Stromal cell of bone marrow (primary cell): ENCODE measurements around the gene BRME1.
"Not testable (repeated sequence)": the region's sequence is repeated elsewhere in the genome, so short reads cannot be mapped to it uniquely, and the experiment has no call there.

Experiments
- DNase-seq: peaks from one replicate; pipeline ENCODE4 v3.0.0-alpha.2; 2012; ENCODE audit warnings: low read depth

Gene BRME1

DNA sequence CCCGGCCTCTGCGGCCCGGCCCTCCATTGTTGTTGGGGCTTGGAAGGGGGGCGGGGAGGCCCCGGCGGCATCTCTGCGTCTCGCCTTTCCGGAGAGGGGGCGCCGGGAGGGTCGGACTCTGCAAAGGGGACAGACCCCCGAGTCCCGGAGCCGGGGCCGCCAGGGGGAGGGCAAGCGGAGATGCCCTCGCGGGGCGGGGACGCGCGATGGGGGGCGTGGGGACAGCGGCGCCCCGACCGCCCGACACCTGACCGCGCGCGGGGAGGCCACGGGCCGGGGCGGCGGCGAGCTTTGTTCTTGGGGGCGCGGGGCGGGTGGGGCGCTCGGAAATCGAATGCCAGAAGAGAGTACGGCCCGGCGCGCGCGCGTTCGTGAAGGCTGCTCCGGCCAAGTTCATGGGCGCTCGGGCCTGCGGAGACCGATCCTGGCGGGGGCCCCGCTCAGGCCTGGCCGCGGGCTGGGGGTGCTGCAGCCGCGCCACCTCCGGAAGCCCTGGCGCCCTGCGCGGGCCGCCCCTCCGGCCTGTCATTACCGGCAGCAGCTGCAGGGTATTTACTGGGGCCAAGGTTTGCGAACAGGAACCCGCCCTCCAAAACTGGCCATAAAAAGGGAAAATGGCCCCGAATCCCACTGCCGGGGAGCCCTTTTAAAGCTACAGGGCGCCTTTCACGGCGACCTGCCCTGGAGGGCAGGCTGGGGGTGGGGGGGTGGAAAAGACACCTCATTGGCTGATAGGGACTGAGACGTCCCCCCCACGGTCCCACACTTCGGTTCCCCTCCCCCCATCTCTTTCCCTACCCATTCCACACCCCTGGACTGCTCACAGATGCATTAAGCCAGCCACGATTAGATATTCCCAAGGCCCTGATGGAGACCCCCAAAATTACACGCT is 40.1 kb downstream of the BRME1 start:
- DNase-seq, result no peak

DNA sequence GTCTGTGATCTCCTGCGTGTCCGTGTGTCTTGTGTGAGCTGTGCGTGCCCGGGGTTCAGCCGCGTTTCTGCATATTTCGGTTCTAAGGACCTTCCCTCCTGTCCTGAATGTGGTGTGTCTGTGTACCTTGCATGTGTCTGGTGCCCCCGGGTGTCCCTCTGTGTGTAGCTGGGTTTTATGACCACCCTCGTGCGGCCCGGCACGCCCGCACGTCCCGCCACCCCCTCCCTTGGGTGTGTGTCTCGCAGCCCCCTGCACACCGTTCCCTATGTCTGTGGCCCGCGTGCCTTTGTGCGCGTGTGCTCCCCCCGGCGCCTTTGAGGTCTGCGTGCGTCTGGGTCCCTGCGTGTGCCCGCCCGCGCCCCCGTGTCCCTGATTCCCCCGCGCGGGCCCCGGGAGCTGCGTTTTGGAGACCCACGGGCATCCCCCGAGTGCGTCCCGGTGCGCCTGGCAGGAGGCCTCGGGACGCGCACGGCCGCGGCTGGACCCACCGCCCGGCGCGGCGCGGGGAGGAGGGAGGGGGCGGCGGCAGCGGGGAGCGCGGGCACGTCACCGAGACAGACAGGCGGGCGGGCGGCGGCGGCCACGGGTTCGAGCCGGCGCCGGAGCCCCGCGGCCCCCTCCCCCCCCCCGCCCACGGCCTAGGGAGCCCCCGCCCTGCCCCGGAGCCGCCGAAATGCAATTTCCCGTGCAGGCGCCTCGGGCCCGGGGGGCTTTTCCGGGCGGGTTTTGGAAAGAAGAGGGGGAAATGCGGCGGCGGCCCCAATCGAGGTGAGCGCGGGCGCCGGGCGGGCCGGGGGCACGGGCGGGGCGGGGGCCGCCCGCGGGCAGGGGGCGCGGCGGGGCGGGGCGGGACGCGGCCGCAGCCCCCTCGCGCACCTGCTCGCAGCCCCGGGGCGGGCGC is 41.0 kb downstream of the BRME1 start:
- DNase-seq, result no peak

DNA sequence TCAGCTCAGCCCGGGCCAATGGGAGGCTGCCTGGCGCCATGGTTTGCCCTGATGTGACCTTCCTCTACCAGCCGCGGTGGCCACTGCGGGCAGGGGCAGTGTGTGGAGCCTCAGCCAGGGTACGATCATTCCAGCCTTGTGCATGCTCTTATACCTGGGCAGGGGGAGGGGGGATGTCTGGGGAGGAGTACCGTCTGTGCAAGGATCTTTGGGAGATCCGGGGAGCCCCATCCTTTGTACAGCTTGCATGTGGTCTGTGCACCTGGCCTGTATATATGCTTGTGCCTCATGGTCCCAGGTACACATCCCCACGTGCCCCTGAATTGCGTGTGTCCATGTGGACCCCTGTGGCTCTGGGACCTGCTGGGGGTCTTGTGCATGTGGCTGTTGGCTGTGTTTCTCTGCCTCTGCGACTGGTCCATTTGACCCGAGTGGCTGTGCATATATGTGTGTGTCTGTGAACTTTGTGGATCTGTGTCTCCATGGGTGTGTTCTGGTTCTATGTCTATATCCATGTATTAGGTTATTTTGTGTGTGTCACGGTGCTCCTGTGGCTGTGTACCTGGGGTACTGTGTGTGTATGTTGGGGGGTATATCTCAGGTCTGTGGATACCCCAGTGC is 41.8 kb downstream of the BRME1 start:
- no peak for DNase-seq

DNA sequence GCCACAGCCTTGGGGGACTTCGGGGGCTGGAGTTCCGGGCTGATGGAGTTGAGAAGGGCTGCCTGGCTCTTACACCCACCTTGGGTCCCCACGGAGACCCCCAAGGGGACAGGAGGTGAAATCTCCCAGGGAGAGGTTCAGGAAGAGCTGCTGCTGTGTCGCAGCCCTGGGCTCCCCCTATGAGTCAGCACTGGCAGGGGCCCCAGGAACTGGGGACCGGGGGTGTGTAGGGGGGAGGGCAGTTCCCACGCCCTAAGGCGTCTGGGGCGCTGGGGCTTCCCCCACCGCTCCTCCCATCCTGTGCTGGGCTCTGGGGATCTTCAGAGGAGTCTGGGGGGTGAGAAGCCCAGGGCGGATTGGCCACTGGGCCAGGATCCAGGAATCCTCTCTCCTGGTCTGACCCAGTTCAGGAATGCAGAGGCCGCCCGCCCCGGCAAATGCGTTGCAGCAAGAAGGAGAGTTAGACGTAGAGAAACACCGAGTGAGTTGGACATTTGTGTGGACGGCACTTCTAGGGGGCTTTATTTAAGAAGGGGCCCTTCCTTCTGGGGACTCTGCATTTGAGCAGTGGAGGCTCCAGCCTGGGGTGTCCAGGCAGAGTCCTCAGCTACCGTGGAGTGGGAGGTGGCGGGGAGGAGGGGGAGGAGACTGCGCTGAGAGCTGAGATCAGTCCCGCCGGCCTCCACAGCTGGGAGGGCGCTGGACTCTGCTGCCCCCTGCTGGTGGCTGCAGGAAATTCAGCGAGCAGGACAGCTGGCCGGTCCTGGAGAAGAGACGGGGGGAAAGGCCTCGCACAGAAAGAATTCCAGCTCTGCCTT is 44.0 kb downstream of the BRME1 start:
- DNase-seq, result peak; percentile 77

DNA sequence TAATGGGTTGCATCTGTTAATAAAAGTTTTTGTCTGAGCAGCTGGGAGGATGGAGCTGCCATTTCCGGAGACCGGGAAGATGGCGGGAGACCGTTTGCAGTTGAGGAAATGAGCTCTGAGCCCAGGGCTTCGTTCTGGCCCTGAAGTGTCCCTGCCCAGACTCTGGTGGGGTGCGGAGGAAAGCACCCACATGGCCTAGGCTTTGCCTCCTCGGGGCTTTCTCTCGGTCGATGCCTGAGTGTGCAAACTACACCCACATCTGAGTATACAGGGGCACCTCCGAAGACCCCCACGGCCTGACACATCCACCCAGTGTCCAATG is 44.6 kb downstream of the BRME1 start:
- DNase-seq, result no peak

DNA sequence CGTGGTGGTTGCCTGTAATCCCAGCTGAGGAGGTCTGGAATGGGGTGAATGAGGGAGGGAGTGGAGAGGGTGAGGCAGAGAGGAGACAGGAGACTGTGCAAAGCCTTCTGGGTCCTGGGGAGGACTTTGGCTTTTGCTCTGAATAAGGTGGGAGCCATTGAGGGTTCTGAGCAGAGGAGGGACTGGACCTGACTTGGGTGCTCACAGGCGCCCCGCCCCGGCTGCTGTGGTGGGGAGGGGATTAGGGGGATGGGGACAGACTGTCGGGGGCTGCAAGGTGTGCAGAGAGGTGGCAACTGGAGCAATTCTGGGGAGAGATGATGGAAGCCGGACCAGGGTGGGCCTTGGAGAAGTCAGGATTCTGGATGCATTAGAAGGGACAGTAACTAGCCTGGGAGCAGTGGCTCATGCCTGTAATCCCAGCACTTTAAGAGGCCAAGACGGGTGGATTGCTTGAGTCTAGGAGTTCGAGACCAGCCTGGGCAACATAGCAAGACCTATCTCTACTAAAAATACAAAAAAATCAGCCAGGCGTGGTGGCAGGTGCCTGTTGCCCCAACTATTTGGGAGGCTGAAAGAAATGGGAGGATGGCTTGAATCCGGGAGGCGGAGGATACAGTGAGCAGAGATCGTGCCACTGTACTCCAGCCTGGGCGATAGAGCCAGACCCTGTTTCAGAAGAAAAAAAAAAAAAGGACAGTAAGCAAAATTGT is 45.1 kb downstream of the BRME1 start:
- DNase-seq, result no peak

DNA sequence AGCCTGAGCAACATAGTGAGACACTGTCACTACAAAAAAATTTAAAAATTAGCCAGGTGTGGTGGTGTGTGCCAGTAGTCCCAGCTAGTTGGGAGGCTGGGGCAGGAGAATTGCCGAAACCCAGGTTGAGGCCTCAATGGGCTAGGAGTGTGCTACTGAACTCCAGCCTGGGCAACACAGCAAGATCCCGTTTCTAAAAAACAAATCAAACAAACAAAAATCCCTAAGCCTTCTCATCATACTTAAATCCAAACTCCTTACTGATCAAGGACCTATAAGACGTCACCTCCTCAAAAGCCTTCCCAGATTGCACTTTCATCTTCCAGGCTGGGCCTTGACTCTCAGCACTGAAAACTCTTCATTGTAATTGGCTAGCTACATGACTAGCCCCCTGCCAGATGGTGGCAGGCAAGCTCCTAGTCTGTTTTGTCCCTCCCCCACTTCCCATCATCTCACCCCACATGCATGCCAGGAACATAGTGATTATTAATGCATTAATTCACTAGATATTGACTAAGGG is 46.5 kb downstream of the BRME1 start:
- DNase-seq, result no peak

DNA sequence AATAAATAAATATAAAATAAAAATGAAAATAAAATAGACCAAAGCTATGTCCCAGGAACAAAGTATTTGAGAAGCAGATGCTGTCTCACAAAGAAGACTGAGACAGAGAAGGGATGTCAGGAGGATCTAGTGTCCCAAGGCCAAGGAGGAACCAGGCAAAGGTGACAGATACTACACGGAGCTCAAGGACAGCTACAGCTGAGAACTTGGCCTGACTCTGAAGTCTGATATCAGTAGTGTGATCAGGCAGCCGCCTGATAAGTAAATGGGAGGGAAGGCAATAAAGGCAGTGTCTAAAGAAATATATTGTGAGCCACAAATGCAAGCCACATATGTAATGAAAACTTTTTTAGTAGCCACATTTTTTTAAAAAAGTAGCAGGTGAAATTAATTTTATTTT is 49.4 kb downstream of the BRME1 start:
- no peak for DNase-seq

DNA sequence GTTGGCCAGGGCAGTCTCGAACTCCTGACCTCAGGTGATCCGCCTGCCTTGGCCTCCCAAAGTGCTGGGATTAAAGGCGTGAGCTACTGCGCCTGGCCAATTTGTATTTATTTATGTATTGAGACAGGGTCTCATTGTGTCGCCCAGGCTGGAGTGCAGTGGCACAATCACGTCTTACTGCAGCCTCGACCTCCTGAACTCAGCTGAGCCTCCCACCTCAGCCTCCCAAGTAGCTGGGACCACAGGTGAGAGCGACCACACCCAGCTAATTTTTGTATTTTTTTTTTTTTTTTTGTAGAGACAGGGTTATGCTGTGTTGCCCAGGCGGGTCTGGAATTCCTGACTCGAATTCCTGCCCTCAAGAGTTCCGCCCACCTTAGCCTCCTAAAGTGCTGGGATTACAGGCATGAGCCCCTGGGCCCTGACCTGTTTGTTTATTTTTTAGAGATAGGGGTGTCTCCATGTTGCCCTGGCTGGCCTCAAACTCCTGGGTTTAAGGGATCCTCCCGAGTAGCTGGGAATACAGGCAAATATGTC is 53.7 kb downstream of the BRME1 start:
- DNase-seq, result not testable (repeated sequence)

DNA sequence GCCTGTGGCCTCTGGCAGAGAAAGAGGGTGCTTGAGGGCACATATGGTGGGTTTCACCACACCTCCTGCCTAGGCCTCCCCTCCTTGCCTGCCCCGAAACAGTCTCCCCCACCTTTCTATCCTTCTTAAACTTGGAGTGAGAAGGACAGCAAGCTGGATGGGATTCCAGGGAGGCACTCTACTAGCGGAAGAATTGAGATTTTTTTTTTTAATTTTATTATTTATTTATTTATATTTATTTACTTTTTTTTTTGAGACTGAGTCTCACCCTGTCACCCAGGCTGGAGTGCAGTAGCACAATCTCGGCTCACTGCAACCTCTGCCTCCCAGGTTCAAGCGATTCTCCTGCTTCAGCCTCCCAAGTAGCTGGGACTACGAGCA is 54.2 kb downstream of the BRME1 start:
- DNase-seq, result not testable (repeated sequence)

DNA sequence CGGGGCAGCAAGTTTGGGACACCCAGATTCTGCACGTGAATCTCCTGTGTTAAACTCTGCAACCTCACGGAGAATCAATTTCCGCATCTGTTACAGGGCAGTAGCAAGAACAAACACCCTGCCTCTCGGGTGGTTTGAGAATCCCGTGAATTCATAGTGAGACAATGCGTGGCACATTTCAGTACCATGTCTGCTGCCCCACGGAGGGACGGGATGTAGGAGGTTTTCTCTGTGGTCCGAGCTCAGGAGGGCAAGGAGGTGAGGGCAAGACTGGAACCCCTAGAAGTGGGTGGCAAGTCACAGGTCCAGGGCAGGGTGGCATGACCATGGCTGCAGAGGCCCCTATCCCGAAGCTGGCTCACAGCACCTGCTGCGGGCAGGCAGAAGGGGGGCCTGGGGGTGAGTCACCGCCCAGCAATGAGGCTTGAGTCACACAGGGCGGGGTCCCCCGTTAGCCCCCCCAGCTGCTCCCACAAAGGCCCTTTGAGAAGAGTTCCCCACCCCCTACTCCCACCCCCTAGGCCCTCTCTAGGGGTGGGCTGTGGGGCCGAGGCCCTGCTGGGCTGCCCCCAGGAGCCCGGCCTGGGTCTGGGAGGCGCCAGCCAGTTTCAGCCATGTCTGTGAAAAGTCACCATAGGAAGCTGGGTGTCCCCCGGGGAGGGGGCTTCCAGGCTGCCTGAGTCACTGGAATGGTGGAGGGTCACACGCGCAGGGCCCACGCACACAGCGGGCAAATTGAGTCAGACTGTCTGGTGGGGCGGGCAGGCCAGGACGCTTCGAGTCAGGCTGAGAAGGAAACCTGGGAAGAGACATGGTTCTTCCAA is 54.8 kb downstream of the BRME1 start:
- DNase-seq, result peak; percentile 82

DNA sequence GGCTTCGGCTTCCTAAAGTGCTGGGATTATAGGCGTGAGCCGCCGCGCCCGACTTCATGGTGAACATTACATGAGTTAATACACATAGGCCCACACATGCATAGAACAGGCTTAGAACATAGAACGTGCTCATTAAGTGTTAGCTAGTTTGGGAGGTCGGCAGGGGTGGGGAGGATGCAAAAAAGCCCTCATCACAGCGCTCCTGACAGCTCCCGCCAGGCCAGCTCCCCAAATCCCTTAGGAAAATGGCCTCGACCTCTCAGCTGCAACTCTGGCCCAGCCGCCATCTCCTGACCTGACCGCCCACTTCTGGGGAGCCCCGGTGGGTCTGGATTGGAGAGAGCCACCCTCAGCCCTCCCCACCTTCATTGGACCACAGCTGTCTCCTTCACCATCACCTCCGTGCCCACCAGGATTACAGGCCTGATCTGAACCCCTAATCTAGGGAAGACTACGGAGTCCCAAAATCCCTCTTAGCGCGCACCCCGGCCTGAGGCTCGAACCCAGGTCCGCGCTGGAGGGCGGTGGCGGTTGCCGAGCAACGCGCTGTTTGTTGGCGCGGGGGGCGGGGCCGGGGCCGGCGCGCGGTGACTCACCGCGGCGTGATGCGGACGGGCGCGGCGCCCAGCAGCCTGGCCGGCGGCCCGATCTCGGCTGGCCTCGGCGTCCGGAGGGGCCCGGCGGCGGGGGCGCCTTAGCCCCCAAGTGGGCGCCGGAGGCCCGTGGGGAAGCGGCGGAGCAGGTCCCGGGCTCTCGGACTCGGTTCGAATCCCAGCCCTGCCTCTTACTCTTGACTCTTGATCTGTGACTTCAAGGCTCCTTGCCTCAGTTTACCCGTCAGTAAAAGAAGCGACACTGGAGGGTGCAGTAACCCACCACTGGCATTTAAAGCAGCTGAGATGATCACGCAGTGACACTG is 55.7 kb downstream of the BRME1 start:
- DNase-seq, result no peak

DNA sequence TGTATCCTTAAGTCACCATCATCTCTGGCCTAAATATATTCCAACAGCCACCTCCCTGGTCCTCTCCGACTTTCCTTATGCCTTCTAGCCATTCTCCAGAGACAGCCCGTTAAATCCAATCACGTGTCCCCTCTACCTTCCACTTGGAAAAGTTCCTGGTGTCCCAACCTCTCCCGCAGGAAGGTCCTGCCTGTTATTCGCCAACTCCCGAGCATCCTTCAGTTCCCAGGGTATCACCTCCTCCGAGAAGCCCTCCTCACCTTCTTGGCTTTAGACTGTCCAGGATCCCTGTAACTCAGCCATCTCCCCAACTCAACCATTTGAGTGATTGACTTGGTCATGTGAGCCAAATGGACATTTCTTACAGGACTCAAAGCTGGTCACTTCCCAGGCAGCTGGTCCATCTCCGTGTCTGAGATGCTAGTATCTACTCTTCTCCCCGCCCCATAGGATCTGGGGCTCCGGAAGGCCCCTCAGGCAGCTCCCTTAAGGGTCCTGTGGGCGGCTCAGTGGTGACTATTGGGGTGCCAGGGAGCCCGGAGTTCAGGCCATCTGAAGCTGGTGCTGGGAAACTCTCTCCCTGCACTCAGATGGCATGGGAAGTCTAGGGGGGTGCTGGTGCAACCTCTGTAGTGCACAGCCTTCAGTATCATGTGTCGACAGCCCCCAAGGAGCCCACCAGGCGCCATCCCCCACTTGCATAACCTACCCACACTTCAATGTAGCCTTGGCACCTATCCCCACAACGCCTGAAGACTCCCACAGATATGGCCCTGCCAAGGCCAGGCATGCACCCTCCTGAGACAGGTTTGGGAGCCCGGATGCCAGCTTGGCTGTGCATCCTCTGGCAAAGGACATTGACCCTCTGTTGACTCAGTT is 56.9 kb downstream of the BRME1 start:
- DNase-seq, result no peak

DNA sequence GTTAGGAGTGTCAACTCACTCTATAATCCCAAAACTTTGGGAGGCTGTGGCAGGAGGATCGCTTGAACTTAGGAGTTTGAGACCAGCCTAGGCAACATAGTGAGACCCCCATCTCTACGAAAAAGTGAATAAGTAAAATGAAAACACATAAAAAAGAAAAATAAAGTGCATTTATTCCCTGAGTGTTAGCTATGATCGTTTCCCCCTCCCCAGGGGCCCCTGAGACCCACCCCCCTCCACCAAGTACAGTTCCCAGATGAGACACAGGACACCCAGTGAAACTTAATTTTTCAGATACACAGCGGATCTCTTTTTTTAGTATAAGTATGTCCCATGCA is 57.6 kb downstream of the BRME1 start:
- no peak for DNase-seq

DNA sequence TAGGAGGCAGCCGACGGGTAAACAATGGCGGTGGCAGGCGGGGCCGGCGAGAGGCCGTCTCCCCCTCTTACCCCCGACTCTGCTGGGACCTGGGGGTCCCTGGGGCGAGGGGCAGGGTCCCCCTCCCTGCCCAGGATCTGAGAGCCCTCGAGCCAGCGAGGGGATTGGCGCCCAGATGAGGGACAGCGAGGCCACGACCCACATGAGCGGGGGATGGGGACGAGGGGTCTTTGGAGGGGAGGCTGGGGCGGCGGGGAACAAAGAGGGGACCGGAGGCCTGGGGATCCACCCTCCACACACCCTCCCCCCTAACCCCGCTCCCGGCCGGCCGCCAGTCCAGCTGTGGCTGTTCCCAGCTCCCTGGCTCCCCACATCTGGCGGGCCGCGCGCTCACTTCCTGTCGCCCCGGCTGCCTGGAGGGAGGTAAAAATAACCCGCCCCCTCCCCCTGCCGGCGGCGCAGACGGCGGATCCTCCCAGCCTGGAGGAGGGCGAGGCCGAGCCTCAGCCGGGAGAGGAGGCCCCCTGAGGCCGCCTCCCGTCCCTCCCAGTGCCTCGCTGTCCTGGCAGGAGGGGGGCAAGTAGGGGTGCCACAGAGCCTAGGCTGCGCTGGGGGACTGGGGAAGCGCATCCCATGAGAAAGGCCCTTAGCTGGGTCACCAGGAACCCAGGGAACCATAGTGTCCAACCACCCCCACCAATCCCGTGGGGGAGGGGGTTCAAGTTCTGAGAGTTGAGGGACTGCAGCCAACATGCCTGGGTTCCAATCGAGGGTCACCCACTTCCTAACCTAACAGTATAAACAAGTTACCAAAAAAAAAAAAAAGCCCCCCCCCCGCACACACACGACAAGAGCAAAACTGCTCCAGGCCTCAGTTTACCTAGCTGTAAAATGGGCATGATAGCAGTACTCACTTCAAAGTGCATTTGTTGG is 58.2 kb downstream of the BRME1 start:
- DNase-seq, result peak; percentile 86

DNA sequence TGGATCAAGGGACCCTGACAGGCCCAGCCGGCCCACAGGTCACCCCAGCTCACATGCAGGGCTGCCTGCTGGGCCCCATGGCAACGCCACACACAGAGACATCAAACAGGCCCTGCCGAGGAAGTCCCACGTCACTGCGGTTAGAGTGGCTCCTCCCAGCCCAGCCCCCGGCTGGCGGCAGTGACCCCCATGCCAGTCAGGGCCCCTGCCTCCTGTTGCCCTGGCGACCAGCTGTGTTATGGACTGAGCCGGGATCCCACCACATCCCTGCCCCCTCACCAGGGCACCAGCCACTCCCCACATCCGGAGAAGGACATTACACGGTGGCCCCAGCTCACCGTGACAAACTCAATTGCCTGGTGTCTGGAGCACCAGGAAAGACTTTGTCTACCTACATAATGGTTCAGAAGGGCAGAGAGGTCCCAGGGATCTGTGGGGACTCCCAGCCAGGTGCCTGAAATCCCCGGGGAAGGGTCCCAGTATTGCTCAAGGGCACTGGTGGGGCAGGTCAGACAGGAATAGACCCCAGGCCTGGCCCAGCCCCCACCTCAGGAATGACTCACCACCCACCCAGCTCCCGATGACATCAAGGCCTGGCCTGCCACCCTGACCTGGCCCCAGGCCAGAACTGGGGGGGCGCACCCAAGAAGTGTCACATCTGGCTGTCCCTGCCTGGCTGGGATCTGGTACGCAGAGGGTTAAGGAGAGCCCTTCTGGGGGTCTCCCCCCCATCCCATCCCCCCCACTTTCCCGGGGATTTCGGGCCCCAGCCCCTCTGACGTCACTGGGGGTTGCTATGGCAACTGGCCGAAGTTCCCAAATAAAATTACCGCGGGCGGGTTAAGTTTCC is 59.1 kb downstream of the BRME1 start:
- peak; percentile 81 for DNase-seq
